ENCODE results near the gene KIRREL3. TPM values are rescaled to one million over a fixed set of nuclear protein-coding genes. Genes with fewer than 3 reads are reported as not detected.

Gene KIRREL3
- total and polyA plus RNA-seq, 2 of the 4 experiments (the other 2 are of a cell fraction) = 10.9 to 15.9 TPM

DNA sequence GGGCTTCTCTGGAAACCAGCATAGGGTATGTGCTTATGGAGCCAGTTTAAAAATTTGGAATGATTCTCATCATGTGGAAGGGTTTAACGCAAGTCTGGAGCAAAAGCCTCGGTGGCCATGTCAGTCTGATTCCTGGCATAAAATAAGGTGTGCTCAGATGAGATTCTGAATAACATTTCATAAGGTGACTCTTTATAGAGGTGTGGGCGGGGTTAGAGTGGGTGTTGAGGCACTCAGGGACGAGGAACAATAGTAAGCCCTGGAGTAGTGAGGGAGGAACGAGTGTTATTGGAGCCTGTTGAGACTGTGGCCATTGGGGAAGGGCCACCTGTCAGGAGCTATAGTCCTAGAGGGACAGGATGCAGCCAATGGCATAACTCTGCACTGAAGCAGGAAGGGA is 13.0 kb upstream of the KIRREL3 start:
- H2BK20ac ChIP-seq (ENCODE audit: low read depth, low read length) = no peak overlapping the region
- peaks cover 53% of the 10 kb centered on the region for H3K27me3 ChIP-seq (ENCODE audit: control insufficient read depth, insufficient read depth, low read length)
- WGBS, 2 experiments (ENCODE audit: extremely low coverage in 2 of 2, insufficient read length in 1 of 2) = 81% methylated on average over 3 of the region's 5 CpGs; no CpG with 5 or more reads in 1 of the 2 experiments
- no peak overlapping the region for H4K91ac ChIP-seq (ENCODE audit: insufficient read depth, low read depth, low read length)
- POLR2A ChIA-PET (ENCODE audit: unreplicated experiment) = no interaction called here
- H3K4me2 ChIP-seq (ENCODE audit: low read depth, low read length) = no peak overlapping the region
- BruUV-seq (replicated peaks) = no TSS peak
- no peak overlapping the region for H2AK5ac ChIP-seq (ENCODE audit: low read depth, low read length)
- no peak overlapping the region for H2AK9ac ChIP-seq (replicated peaks; ENCODE audit: low read depth, low read length, poor library complexity)
- H3K9ac ChIP-seq (ENCODE audit: low read depth, low read length) = no peak overlapping the region
- H2BK15ac ChIP-seq (ENCODE audit: low read depth, low read length) = no peak overlapping the region
- H3K4me1 ChIP-seq (ENCODE audit: control insufficient read depth, insufficient read depth, low read length) = peaks cover 2% of the 10 kb centered on the region; the same call in 1 of the 2 replicates
- no peak overlapping the region for H2AFZ ChIP-seq (replicated peaks; ENCODE audit: low read length, poor library complexity)
- H3K23ac ChIP-seq (ENCODE audit: low read depth, low read length) = no peak overlapping the region
- no peaks in the 10 kb centered on the region for H3K9me3 ChIP-seq (ENCODE audit: control insufficient read depth, insufficient read depth, low read length)
- no peak overlapping the region for H2BK120ac ChIP-seq (ENCODE audit: low read depth, low read length)
- dilution Hi-C loops (cut with HindIII; ENCODE audit: low sequenced_read_pairs, unreplicated experiment) (no loop called here), in situ Hi-C loops (cut with MboI; ENCODE audit: low sequenced_read_pairs) (loop anchor here (10.0 kb wide), 1 partner anchor 331 kb away; no protein-coding TSS in a partner anchor), intact Hi-C loops (cut with micrococcal nuclease) (no loop called here)
- H3K36me3 ChIP-seq (ENCODE audit: control insufficient read depth, insufficient read depth, low read length) = no peaks in the 10 kb centered on the region
- H3K4me3 ChIP-seq (ENCODE audit: insufficient read depth, low read depth, low read length) = no peak overlapping the region
- H2BK5ac ChIP-seq (ENCODE audit: low read depth, low read length, poor library complexity, severe bottlenecking) = no peak overlapping the region
- H3K79me1 ChIP-seq (ENCODE audit: low read depth in 1 of 2, low read length in 2 of 2) = no peaks in the 10 kb centered on the region
- H4K8ac ChIP-seq (ENCODE audit: low read depth in 2 of 2, low read length in 2 of 2) = no peak overlapping the region
- CTCF ChIA-PET = no interaction called here
- H3K56ac ChIP-seq (ENCODE audit: extremely low read depth, insufficient read depth, low read length) = no peak overlapping the region
- no peak overlapping the region for H3K14ac ChIP-seq (replicated peaks; ENCODE audit: low read depth, low read length)
- no peaks in the 10 kb centered on the region for H4K20me1 ChIP-seq (ENCODE audit: insufficient read depth, low read length)
- H3K9me1 ChIP-seq (ENCODE audit: insufficient read depth, low read length) = peaks cover 3% of the 10 kb centered on the region; the same call in 1 of the 2 replicates
- H3K4ac ChIP-seq (ENCODE audit: low read depth, low read length) = no peak overlapping the region
- TF ChIP-seq POLR2A (IDR thresholded peaks at IDR 0.05; ENCODE audit: low read depth, low read length) = no peak
- TF ChIP-seq FOS (IDR thresholded peaks at IDR 0.05; ENCODE audit: low read depth, low read length) = no peak
- TF ChIP-seq CHD1 (IDR thresholded peaks at IDR 0.05; ENCODE audit: low read depth, low read length) = no peak
- TF ChIP-seq RAD21 (IDR thresholded peaks at IDR 0.05; ENCODE audit: low read length) = no peak
- no peak for TF ChIP-seq MAFK (IDR thresholded peaks at IDR 0.05; ENCODE audit: low read depth, low read length)
- TF ChIP-seq CEBPB (IDR thresholded peaks at IDR 0.05; ENCODE audit: low read depth, low read length) = no peak
- H3K27ac ChIP-seq (ENCODE audit: insufficient read depth, low read length) = no peak overlapping the region
- DNase-seq = no peak
- ATAC-seq (ENCODE audit: low read depth) = no peak
- H3K18ac ChIP-seq (ENCODE audit: low read depth, low read length) = no peak overlapping the region
- no peak overlapping the region for H4K5ac ChIP-seq (ENCODE audit: low read depth, low read length)

All from IMR-90 (cell line).